HG03025 (cell line): Measurements from ENCODE around the gene SV2B.

Source experiments
- ATAC-seq: cut with Tn5 transposase; IDR thresholded peaks from one replicate; pipeline ENCODE4 v1.9.1; 2021; ENCODE audit warnings: mild to moderate bottlenecking, moderate library complexity; ENCODE audit not compliant: unreplicated experiment, low FRiP score

Gene SV2B

DNA sequence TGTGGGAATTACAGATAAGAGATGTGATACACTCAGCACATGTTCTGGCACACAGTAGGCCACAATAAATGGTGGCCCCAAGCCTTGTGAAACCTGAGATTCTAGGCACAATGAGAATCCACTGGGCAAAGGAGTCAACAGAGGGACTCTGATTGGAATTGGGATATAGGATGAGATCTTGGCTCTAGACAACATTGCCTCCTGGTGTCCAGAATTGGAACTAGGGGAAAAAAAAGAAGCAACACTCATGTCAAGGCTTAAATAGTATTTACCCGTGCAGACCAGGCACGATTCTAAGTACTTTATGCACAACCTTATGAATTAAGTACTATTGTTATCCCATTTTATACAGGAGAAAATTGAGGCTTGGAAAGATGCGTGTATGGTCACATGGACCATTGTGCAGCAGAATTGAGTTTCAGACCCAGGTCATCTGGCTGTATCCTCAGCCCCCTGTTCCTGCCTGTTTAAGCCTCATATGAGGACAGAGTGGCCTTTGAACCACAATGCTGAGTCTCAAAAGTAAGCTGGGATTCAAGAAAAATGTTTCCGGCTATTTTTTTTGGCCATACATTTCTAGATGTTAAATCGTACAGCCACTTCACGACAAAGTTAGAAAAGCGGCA lies 124.8 kb downstream of the SV2B start:
- no peak for ATAC-seq

DNA sequence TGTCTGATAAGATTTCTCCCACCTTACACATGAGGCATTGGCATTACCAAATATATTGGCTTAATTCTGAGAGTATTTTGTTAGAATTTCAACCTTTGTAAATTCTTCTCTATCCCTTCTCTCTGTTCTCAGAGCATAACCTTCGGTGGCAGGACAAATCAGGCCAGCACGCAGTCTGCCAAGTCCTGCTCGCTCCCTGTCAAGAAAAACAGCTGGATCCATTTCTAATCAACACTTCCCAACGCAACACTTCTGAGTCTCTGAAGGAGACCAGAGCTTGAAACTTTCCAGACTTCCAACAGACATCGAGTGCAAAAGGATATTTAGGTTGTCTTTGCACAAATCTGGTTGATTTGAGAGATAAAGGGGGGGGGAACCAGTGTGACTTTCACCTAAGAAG lies 125.7 kb downstream of the SV2B start:
- no peak for ATAC-seq

DNA sequence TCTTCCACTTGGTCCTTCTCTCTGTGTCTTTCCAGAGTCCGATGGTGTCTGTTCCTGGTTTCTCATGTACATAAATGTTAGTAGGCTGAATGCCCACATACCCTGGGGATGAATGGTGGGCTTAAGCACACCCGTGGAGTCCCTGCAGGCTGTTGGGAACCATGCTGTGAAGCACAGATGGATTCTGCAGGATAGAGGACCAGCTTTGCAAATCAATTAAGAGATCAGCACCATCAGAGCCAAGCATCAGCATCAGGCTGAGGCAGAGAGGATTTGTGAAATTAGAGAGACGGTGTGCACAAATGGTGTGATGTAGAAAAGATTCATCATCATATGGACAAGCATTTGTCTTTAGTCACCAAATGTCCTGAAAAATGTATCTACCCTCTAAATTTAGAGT lies 127.1 kb downstream of the SV2B start:
- ATAC-seq: no peak

- no peak for ATAC-seq
Measured at GRCh38 chr15:91227766-91228165, 127.7 kb downstream of the SV2B start.

- no peak for ATAC-seq
Measured at GRCh38 chr15:91228383-91228782, 128.3 kb downstream of the SV2B start.

DNA sequence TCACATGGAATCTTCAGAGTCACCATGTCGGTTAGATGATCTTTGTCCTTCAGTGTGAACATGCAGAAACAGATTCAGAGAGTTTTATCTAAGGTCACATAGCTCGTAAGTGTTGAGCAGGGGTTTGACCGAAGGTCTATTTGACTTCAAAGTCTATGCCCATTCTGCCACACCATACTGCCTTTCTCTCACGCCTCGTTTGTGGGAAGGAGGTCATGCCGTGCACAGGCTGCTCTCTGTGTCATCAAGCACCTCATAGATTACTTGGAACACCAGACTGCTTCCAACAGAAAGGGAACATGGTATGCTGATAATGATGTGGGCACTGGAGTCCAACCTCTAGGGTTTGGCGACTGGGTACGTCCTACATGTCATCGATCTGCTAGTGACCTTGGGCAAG lies 128.8 kb downstream of the SV2B start:
- no peak for ATAC-seq

DNA sequence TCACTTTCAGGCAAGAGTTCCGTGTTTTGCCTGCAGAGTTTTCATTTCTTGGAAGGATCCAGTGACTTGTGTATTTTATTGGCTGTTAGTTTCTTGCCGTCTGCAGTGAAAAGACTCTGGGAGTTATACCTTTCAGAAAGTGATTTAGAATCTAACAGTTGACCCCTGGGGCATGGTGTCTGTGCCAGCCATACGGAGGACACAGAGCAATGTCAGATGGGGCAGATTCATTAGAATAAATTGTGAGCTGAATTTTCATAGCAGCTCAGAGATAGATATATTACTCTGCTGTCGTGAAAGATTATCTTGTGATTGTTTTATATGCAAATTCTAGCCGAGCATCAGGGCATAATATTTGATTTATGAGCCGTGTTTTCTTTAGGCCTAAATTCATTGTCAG lies 131.6 kb downstream of the SV2B start:
- ATAC-seq: no peak

- ATAC-seq: no peak
Measured at GRCh38 chr15:91234759-91235158, 134.7 kb downstream of the SV2B start.

DNA sequence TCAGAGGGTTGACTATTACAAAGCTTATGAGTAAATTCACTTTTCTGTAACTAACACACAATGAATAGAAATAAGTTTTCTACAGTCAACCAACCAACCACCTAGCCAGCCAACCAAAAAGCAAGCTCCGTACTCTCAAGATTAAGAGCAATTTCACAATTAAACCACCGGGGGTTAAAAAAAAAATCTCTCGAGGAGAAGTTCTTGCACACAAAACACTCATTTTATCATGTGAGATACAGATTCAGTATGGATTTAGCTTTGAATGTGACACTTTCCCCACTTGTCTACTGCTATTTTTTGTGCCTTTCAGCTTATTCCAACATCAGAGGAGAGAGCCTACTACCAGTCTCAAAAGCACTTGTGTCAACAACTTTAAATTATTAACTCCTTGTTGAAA lies 135.3 kb downstream of the SV2B start:
- no peak for ATAC-seq

GRCh38 chr15:91237445-91237844 lies 137.4 kb downstream of the SV2B start:
- ATAC-seq: no peak

- no peak for ATAC-seq
Measured at GRCh38 chr15:91238644-91239425, 138.8 kb downstream of the SV2B start.

DNA sequence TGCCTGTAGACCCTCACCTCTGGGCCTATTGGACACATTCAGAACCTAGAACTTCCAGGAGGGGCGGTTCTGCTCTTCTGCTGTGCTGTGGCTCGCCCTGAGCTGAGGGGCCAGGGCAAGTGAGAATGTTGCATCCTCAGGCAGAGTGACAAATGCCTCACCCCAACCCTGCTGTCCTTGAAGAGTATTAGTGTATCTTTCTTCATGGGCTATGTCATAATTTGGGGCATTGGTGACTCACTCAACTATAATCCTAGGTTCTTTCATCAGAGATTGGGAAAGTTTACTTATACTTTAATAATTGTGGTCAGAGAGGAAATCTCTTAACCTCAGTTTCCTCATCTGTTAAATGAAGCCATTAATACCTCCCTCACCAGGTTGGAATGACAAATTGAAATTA lies 143.8 kb downstream of the SV2B start:
- ATAC-seq: no peak

DNA sequence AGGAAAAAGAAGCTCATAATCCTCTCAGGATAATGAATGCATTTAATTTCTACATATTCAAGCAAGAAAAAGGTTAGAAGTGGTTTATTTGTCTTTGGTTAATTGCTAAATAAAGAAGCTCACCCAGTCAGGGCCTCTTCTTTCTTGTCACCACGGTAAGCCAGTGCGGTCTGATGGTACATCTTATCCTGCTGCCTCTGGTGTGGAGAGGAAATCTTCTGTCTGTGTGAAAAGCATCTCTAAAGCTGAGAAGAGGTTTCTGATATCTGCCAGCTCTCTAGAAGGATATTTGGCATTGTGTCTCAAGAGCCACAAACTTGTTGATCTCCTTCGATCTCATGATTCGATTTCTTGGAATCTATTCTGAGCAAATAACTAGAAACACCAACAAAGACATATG lies 144.9 kb downstream of the SV2B start:
- no peak for ATAC-seq

- ATAC-seq: no peak
Measured at GRCh38 chr15:91246998-91247397, 146.9 kb downstream of the SV2B start.

DNA sequence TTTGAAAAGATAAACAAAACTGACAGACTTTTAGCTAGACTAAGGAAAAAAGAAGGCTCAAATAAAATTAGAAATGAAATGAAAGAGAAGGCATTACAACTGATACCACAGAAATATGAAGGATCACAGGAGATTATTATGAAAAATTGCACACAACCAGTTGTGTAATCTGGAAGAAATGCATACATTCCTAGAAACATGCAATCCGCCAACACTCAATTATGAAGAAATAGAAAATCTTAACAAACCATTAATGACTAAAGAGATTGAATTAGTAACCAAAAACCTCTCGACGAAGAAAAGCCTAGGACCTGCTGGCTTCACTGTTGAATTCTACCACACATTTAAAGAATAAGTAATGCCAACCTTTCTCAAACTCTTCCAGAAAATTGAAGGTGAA lies 149.5 kb downstream of the SV2B start:
- ATAC-seq: no peak

- no peak for ATAC-seq
Measured at GRCh38 chr15:91252322-91252721, 152.3 kb downstream of the SV2B start.

- no peak for ATAC-seq
Measured at GRCh38 chr15:91252756-91253155, 152.7 kb downstream of the SV2B start.

DNA sequence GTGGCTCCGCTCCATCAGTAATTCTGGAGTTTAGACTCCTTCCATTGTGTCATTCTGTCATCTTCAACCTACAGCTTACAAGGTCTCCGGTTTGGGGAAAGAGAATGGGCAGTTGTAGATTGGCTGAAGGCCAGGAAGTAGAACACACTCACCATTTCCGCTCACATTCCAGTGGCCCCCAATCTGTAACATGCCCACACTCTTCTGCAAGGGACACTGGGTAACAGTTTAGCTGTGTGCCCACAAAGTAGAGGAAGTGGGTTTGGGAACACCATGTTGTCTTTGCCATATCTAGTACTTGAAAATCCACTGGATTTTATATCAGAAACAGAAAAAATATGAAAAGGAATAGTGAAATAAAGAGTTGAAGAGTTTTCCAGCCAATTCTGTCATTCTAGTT lies 153.5 kb downstream of the SV2B start:
- ATAC-seq: no peak

DNA sequence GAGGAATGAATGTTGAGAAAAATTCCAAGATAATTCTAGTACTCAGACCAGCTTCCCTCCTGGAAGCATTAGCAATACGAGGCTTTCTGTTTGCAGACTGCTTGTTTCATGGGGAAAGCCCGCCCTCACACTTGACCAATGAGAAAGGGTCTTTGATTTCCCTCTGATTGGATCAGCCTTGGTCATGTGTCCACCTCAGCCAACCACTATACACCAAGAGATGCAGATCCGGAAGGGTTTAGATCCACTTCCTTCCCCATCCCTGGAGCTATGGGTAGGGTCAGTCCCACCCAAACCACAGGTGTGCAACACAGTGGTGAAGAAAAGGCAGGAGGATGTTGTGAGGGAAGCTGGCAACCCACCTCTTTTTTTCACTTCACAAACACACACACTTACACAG lies 154.7 kb downstream of the SV2B start:
- no peak for ATAC-seq

DNA sequence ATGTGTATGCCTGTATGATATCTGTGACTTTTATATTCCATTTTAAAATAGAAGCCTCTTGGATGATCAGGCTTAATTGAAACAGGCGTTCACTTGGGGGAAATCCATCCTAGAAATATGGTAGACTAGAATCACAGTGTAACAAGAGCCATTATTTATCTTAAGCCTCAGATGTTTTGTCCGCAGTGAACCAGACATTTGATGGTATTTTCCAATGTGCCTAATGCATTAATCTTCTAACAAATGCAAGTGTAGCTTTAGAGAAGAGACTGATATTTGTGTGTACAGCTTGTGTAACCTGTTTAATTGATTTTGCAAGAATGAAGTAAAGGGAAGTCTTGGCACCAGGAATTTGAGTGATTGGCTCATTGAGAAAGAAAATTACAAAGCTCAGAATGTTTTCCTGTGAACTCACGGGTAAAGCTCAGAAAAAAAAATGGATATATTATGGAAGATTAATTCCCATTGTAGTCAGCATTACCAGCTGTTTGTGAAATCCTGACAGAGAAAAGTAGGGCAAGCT lies 155.7 kb downstream of the SV2B start:
- no peak for ATAC-seq

DNA sequence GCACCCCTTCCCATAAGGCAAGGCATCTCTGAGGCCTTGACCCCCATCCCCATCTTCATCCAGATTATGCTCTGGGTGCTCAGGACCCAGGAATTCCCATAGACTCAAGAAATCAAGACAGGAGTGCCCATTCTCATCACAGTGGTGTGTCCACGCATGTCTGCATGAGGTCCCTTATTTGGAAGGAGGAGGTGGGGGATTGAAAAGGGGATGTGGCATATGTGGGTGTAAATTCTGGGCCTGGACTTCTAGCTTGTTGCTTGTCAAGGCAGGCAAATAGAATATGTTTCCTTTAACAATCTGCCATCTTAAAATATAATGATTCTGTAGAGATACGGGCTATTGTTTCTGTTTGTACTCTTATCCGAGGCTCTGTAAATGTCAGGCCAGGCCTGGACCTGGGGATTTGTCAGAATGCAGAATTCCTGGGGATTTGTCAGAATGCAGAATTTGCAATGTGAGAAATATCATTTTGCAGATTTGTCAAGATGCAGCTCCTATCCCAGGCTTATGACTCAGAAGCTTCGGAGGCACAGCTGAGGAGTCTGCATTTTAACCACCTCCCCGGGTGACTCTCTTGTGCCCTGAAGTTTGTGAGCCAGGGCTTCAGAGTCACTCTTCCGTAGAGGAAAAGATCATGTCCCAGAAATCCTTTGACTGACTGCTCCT lies 157.8 kb downstream of the SV2B start:
- ATAC-seq: no peak

- no peak for ATAC-seq
Measured at GRCh38 chr15:91258415-91258759, 158.3 kb downstream of the SV2B start.
